ENCODE measurements around the gene NFXL1.

- no peak for TF ChIP-seq GATA3 (IDR thresholded peaks at IDR 0.05; ENCODE audit: low read depth, low read length)
- TF ChIP-seq GATA2 (IDR thresholded peaks at IDR 0.05; ENCODE audit: low read depth, low read length), result no peak
These were observed 25.1 kb upstream of the NFXL1 start for GRCh38 chr4:47939456-47939855.
